Epithelial cell of prostate (primary cell): ENCODE measurements around the gene RGSL1.

Source experiments
- DNase-seq: peaks from one replicate; pipeline ENCODE4 v3.0.0-alpha.2; 2011; ENCODE audit warnings: low read depth, low spot score
- H3K27ac ChIP-seq: fragments of 450-650 bp; 2 replicates; pipeline ENCODE4 v1.5.1; 2017; ENCODE audit warnings: mild to moderate bottlenecking

The RGSL1 gene

GRCh38 chr1:182450087-182450486, at the start of gene RGSL1:
TSS of gene RGSL1 (plus strand) at chr1:182450146. CDS start at chr1:182450166, 20 bp downstream.
- DNase-seq: no peak
- H3K27ac ChIP-seq: no peak within 1 kb of the TSS

GRCh38 chr1:182400567-182400966, 49.4 kb upstream of the RGSL1 start, which contains the start of gene TEDDM1:
TSS of gene TEDDM1 (minus strand) at chr1:182400667. CDS start at chr1:182400485, 182 bp downstream.
- no peak within 1 kb of the TSS for H3K27ac ChIP-seq
- no peak for DNase-seq

DNA sequence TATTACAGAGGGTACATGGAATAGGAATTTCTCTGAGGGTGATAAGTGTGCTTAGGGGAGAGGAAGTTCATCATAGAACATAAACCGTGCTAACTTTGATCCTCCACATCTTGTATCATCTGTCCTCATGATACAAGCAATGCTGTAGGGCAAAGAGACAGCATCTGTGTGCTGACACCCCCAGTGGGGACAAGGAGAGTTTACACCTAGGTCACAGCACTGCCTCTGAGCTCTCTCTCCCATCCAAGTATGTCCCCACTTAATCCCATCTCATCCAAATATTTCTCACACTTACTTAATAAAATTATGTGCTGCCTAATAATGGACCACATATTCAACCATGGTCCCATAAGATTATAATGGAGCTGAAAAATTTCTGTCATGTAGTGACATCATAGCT, 45.2 kb upstream of the RGSL1 start:
- peak overlapping the region; percentile 63 for H3K27ac ChIP-seq
- no peak for DNase-seq

- peak overlapping the region; percentile 63 for H3K27ac ChIP-seq
- DNase-seq: no peak
Observed at GRCh38 chr1:182405578-182405977, 44.4 kb upstream of the RGSL1 start.

DNA sequence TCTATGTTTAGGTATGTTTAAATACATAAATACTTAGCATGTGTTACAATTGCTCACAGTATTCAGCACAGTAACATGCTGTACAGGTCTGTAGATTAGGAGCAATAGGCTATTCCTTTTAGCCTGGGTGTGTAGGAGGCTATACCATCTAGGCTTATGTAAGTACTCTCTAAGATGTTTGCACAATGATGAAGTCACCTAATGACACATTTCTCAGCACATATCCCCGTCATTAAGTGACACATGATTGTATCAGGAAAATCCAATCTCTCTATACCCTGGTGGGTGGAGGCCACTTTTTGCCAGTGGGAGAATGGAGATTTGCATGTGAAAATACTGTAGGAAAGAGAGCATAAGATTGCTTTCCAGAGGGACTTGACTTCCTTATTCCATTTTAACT, 43.9 kb upstream of the RGSL1 start:
- H3K27ac ChIP-seq: peak overlapping the region; percentile 63
- peak; percentile 41 for DNase-seq

GRCh38 chr1:182407724-182408123, 42.2 kb upstream of the RGSL1 start:
- no peak for DNase-seq
- no peak overlapping the region for H3K27ac ChIP-seq

DNA sequence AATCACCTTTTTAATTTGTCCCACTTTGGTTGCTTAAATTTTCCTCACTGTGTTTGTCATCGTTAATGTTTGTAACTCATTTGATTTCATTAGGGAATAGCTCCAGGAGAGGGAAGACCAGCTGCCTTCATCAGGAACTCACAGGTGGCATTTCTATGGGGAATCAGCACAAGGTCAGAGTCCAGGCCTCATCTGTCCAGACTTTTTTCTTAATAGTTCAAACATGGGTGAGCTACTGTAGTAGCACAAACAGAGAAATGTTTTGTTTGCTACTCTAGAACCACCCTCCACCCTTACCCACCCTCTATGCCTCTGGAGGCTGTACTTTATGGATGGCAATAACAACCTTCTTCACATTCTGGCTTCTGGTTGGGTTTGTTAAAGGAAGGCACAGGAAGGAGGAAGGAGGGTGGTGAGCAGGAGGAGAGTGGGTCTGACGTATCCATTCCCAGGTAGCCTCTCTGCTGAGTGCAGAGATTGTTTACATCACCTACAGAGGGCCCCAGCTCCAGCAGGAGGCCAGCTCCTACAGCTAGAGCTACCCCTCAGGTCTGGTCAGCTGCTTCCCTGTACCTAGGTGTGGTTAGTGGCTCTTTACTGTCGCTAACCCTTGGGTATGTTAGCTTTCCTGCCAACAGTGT, 41.4 kb upstream of the RGSL1 start:
- no peak overlapping the region for H3K27ac ChIP-seq
- no peak for DNase-seq

GRCh38 chr1:182410138-182410537, 39.8 kb upstream of the RGSL1 start:
- DNase-seq: no peak
- H3K27ac ChIP-seq: no peak overlapping the region

DNA sequence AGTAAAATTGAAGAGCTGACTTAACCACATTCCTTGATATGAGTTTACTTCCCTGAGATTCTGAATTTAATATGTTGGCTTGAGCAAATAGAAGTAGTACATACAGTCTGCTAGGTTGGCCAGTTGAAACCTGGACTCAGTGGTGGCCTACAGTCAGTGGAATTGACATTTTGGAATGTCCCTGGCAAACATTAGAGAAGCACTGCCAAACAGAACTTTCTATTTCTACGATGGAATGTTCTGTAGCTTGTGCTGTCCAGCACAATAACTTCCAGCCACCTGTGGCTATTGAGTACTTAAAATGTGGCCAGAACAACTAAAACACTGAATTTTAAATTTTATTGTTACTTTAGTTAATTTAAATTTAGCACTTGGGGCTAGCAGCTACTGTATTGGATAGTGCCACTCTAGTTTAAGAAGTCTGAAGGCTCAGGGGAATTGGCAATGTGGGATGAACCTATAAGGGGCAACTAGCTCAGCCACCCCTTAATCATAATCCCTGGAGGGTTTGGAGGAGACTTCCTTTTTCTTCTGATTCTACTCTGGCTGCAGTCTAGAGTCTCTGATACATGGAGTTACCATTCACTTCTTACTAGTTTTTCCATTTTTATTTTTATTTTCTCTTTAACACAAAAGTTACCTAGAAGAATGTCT, 39.2 kb upstream of the RGSL1 start:
- H3K27ac ChIP-seq: no peak overlapping the region
- no peak for DNase-seq

GRCh38 chr1:182413486-182413885, 36.5 kb upstream of the RGSL1 start:
- no peak for DNase-seq
- H3K27ac ChIP-seq: no peak overlapping the region

DNA sequence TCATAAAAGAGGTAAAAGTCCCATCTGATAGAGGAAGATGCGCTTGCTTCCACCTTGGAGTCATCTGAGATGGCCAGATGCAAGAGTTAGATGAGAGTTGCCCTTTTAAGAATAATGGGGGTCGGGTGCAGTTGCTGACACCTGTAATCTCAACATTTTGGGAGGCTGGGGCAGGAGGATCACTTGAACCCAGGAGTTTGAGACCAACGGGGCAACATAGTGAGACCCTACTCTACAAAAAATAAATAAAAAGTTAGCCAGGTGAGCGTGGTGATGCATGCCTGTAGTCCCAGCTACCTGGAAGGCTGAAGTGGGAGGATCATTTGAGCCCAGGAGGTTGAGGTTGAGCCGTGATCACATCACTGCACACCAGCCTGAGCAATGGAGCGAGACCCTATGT, 36.0 kb upstream of the RGSL1 start:
- no peak overlapping the region for H3K27ac ChIP-seq
- DNase-seq: no peak

DNA sequence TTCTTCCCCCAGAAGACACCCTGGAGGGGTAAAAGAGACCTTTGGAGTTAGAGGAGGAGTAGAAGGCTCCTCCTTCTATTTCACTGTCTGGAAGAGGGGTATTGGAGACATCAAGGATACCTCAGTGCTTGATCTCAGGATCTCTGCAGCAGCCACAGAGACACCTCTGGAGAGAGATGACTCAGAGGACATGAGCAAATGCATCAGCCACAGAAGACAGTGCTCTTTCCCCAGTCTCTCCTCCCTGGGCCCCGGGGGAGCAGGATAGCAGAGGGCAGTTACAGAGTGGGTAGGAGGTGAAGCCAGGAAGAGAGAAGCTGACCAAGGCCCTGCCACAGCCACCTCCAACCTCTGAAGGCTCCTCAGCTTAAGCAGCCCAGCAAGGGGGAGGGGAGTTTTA, 34.2 kb upstream of the RGSL1 start:
- DNase-seq: no peak
- no peak overlapping the region for H3K27ac ChIP-seq

GRCh38 chr1:182426442-182427430, 23.2 kb upstream of the RGSL1 start:
- no peak overlapping the region for H3K27ac ChIP-seq

GRCh38 chr1:182428043-182428442, 21.9 kb upstream of the RGSL1 start:
- no peak overlapping the region for H3K27ac ChIP-seq
- DNase-seq: no peak

More at GRCh38 chr1:182426442-182427430, 23.2 kb upstream of the RGSL1 start:
- no peak for DNase-seq

DNA sequence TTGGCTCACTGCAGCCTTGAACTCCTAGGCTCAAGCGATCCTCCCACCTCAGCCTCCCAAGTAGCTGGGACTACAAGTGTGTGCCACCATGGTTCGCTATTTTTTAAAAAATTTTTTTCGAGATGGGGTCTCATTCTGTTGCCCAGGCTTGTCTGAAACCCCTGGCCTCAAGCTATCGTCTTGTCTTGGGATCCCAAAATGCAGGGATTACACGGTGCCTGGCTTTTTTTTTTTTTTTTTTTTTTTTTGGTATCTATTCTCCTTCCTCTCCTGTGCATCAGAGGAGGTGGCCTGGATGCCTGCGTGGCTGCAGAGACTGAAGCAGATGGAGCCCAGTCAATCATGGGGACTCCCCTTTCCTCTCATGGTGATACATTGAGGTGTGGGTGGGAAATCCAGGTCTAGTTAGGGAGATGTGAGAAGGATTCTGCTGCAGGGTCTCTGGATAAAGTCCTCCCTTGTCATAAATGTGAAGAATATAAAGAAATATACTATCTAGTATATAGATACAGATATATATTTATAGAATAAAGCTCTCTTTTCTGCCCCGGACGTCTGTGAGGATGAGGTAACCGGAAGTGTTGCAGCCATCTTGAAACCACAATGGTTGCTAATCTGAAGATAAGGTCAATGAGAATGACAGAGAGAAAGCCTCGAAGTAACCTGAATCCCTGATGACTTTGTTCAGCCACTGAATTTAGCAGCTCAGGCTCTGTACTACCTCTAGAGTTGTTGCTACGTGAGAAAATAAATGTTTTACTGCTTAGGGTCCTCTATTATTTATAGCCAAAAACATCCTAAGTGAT, 19.5 kb upstream of the RGSL1 start:
- no peak for DNase-seq

DNA sequence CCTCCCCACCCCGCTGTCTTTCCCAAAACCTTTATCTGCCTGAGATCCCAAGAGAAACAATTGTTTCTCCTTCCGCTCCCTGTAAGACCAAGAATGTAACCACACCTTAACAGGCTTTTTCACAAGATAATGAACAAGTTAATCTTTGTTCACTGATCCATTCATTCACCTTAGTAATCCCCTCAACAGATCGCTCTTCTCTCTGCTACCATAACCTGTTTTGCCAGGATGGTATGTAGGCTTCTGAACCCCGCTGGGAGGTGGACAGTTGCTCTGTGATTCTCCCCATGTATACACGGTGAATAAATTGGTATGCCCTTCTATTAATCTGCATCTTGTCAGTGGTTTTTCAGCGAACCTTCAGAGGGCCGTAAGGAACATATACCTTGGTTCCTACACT, 18.7 kb upstream of the RGSL1 start:
- no peak overlapping the region for H3K27ac ChIP-seq
- DNase-seq: no peak

More for the DNA sequence above, 19.5 kb upstream of the RGSL1 start:
- no peak overlapping the region for H3K27ac ChIP-seq

GRCh38 chr1:182433580-182433979, 16.4 kb upstream of the RGSL1 start:
- H3K27ac ChIP-seq: no peak overlapping the region
- no peak for DNase-seq

DNA sequence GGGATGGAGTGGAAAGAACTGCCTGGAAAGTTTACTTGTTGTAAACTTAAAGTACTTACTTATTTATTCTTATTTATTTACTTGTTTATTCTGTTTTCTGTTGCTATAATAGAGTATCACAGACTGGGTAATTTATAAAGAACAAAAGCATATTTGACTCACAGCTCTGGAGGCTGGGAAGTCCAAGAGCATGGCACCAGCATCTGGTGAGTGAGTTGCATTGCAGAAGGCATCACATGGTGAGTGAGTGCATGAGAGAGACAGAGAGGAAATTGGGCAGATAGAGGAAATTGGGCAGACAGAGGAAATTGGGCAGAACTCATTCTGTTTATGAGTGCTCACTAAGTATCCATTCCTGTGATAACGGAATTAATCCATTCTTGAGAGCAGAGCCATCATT, 11.6 kb upstream of the RGSL1 start:
- no peak overlapping the region for H3K27ac ChIP-seq
- no peak for DNase-seq

DNA sequence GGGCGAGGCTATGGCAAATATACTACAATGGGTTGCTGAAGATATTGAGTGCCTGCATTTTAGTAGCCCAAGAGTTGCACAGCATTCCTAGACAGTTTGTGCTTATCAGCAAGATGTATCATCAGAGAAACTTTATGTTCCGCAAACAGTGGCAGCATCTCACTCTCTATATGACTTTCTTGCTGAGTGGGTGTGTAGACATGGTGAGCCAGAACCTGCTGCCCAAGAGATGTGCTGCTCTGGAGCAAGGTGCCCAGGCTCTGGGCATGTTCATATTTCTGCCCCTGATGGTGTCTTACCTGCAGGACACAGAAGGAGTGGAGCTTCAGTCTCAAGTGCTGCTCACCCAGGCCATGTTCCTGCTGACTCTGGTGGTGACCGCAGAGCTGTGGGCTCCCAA, 8.2 kb upstream of the RGSL1 start:
- DNase-seq: no peak
- H3K27ac ChIP-seq: no peak overlapping the region

DNA sequence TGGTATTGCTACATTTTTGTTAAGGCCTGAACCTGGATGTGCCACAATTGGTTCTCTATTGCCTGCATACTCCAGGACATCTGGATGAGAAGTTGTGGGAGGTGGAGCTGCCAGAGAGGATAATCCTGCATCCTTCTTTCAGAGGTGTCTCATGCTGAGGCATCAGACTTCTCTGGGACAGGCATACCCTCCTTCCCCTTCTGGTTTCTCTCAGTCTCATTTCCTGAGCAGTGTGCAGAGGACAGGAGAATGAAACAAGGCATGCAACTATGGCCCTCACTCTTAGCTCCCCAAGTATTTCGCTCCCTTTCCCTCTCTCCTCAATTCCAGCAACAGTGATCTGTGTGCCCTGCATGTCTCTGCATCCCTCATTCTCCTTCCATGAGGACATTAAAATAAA, 7.6 kb upstream of the RGSL1 start:
- no peak for DNase-seq
- H3K27ac ChIP-seq: no peak overlapping the region
